Neuronal stem cell (in vitro differentiated cells): Measurements from ENCODE around the gene GTF2F1.
"Not testable (repeated sequence)": the region's sequence is repeated elsewhere in the genome, so short reads cannot be mapped to it uniquely, and the experiment has no call there.

Experiments used
- DNase-seq: peaks from one replicate; pipeline ENCODE4 v3.0.0-alpha.2; 2013; ENCODE audit warnings: low spot score
- H2AFZ ChIP-seq: one replicate; pipeline ENCODE4 v1.6.1; 2013; ENCODE audit warnings: mild to moderate bottlenecking, low read length, inconsistent platforms
- H2AK5ac ChIP-seq: 2 replicates; pipeline ENCODE4 v1.6.1; 2013; ENCODE audit warnings: low read depth, mild to moderate bottlenecking, inconsistent platforms, low read length, moderate library complexity, mixed read lengths
- H2BK120ac ChIP-seq: 2 replicates; pipeline ENCODE4 v1.6.1; 2013; ENCODE audit warnings: low read depth, mild to moderate bottlenecking, inconsistent platforms, low read length, moderate library complexity, mixed read lengths
- H2BK12ac ChIP-seq: one replicate; pipeline ENCODE4 v1.6.1; 2013; ENCODE audit warnings: low read length, inconsistent platforms
- H2BK15ac ChIP-seq: 2 replicates; pipeline ENCODE4 v1.6.1; 2013; ENCODE audit warnings: mild to moderate bottlenecking, low read length, inconsistent platforms, mixed read lengths
- H2BK5ac ChIP-seq: one replicate; pipeline ENCODE4 v1.6.1; 2013; ENCODE audit warnings: inconsistent platforms, mild to moderate bottlenecking, low read length, moderate library complexity
- H3K14ac ChIP-seq: one replicate; pipeline ENCODE4 v1.6.1; 2013; ENCODE audit warnings: low read length, inconsistent platforms
- H3K18ac ChIP-seq: 2 replicates; pipeline ENCODE4 v1.6.1; 2013; ENCODE audit warnings: low read length, inconsistent platforms
- H3K23ac ChIP-seq: 2 replicates; pipeline ENCODE4 v1.6.1; 2013; ENCODE audit warnings: low read depth, mild to moderate bottlenecking, mixed read lengths, low read length, inconsistent platforms; ENCODE audit not compliant: poor library complexity
- H3K27ac ChIP-seq: replicated peaks from 3 replicates; pipeline ENCODE4 v1.5.1; 2013; ENCODE audit warnings: low read length, inconsistent platforms
- H3K27me3 ChIP-seq, 3 experiments: 2 replicates each; pipeline ENCODE4 v1.6.1; 2013; ENCODE audit warnings: low read length in 3 of 3, mild to moderate bottlenecking in 2 of 3, inconsistent platforms in 1 of 3, low read depth in 1 of 3, mixed read lengths in 1 of 3, moderate library complexity in 1 of 3; ENCODE audit not compliant: control insufficient read depth in 3 of 3, insufficient read depth in 3 of 3
- H3K36me3 ChIP-seq, 2 donors: replicated peaks in 1 of 2; 2 replicates each; pipeline ENCODE4 v1.6.1; 2013; ENCODE audit warnings: low read length in 2 of 2; ENCODE audit not compliant: control insufficient read depth in 2 of 2, insufficient read depth in 2 of 2
- H3K4ac ChIP-seq: 2 replicates; pipeline ENCODE4 v1.6.1; 2013; ENCODE audit warnings: inconsistent platforms, mild to moderate bottlenecking, low read length, moderate library complexity
- H3K4me1 ChIP-seq, 2 donors: 1 replicate in 1 of 2; 2 replicates in 1 of 2; pipeline ENCODE4 v1.6.1; 2013; ENCODE audit warnings: low read length in 2 of 2, low read depth in 1 of 2; ENCODE audit not compliant: control insufficient read depth in 2 of 2, insufficient read depth in 1 of 2
- H3K4me2 ChIP-seq: one replicate; pipeline ENCODE4 v1.6.1; 2013; ENCODE audit warnings: mild to moderate bottlenecking, low read length, inconsistent platforms; ENCODE audit not compliant: insufficient read depth, poor library complexity, severe bottlenecking
- H3K4me3 ChIP-seq, 2 donors: 2 replicates each; pipeline ENCODE4 v1.5.1; 2013; ENCODE audit warnings: low read length in 2 of 2, mild to moderate bottlenecking in 2 of 2, inconsistent platforms in 1 of 2, moderate library complexity in 1 of 2
- H3K79me1 ChIP-seq: one replicate; pipeline ENCODE4 v1.6.1; 2013; ENCODE audit warnings: low read depth, mild to moderate bottlenecking, inconsistent platforms, low read length, moderate library complexity
- H3K9ac ChIP-seq: one replicate; pipeline ENCODE4 v1.6.1; 2013; ENCODE audit warnings: mild to moderate bottlenecking, low read depth, low read length, inconsistent platforms; ENCODE audit not compliant: poor library complexity
- H3K9me3 ChIP-seq, 2 donors: replicated peaks in 1 of 2; 2 replicates each; pipeline versions ENCODE3 to v1.6.1; 2013; ENCODE audit warnings: low read length in 2 of 2, mild to moderate bottlenecking in 2 of 2, inconsistent platforms in 1 of 2, low read depth in 1 of 2, mixed read lengths in 1 of 2, moderate library complexity in 1 of 2; ENCODE audit not compliant: control insufficient read depth in 2 of 2, insufficient read depth in 1 of 2
- H4K8ac ChIP-seq: one replicate; pipeline ENCODE4 v1.6.1; 2013; ENCODE audit warnings: low read depth, mild to moderate bottlenecking, inconsistent platforms, low read length, moderate library complexity
- H4K91ac ChIP-seq: one replicate; pipeline ENCODE4 v1.6.1; 2013; ENCODE audit warnings: low read length, low read depth, mild to moderate bottlenecking, inconsistent platforms; ENCODE audit not compliant: poor library complexity
- WGBS, 2 donors: extraction: QIAGEN DNeasy Blood & Tissue Kit; methylation state at CpG; one replicate each; pipeline ENCODE4 v1.1.7; 2013; ENCODE audit warnings: missing lambda C conversion rate in 2 of 2, mixed read lengths in 1 of 2; ENCODE audit not compliant: insufficient read length in 2 of 2, insufficient replicate concordance in 1 of 2; ENCODE audit errors: extremely low coverage in 2 of 2; 5-methylcytosine and 5-hydroxymethylcytosine counted together

Gene GTF2F1

GRCh38 chr19:6350688-6351087 lies 42.3 kb downstream of the GTF2F1 start:
- no peak overlapping the region for H3K27ac ChIP-seq
- H3K27me3 ChIP-seq, result no peaks in the 10 kb centered on the region
- H2AFZ ChIP-seq, result no peak overlapping the region
- H3K14ac ChIP-seq, result no peak overlapping the region
- H3K4ac ChIP-seq, result no peak overlapping the region
- H4K91ac ChIP-seq, result no peak overlapping the region
- DNase-seq, result no peak
- H3K9me3 ChIP-seq, result peaks cover 0 to 4% of the 10 kb centered on the region in 2 donors
- no peaks in the 10 kb centered on the region for H3K79me1 ChIP-seq
- no peak overlapping the region for H3K18ac ChIP-seq
- H4K8ac ChIP-seq, result no peak overlapping the region
- H3K23ac ChIP-seq, result no peak overlapping the region
- no peaks in the 10 kb centered on the region for H3K4me1 ChIP-seq
- H2BK5ac ChIP-seq, result no peak overlapping the region
- no peaks in the 10 kb centered on the region for H3K36me3 ChIP-seq
- H2AK5ac ChIP-seq, result no peak overlapping the region
- H2BK120ac ChIP-seq, result no peak overlapping the region
- no peak overlapping the region for H2BK12ac ChIP-seq
- H3K4me3 ChIP-seq, result no peak overlapping the region
- no CpG with 5 or more reads among the region's 2 CpGs for WGBS, 2 donors
- no peak overlapping the region for H2BK15ac ChIP-seq
- H3K9ac ChIP-seq, result no peak overlapping the region
- H3K4me2 ChIP-seq, result no peak overlapping the region

GRCh38 chr19:6349271-6349670 lies 43.7 kb downstream of the GTF2F1 start:
- not testable (repeated sequence) for DNase-seq, H3K27ac ChIP-seq, H3K9ac ChIP-seq

DNA sequence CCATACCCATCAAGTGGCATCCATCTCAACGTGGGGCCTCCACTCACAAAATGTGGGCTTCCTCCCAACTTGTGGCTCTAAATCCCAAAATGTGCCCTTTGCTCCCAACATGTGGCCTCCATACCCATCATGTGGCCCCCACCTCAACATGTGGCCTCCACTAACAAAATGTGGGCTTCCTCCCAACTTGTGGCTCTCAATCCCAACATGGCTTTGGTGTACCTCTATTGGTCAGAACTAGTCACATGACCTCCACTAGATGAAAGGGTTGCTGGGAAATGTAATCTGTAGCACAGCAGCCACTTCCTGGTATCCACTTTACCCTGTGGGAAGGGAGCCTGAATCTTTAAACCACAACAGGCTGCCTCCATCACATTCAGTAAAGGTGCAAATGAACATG lies 49.5 kb downstream of the GTF2F1 start:
- Histone ChIP-seq H3K4me3 (no peak overlapping the region), H3K27me3 (no peaks in the 10 kb centered on the region), H2BK120ac (no peak overlapping the region), H3K18ac (no peak overlapping the region), H2BK12ac (no peak overlapping the region), H2AK5ac (no peak overlapping the region), H4K8ac (no peak overlapping the region), H3K36me3 (no peaks in the 10 kb centered on the region), H2AFZ (peak overlapping the region; percentile 45), H3K9ac (no peak overlapping the region), H3K14ac (no peak overlapping the region), H3K4me1 (no peaks in the 10 kb centered on the region), H3K23ac (no peak overlapping the region), H3K9me3 (peaks cover 0 to 1% of the 10 kb centered on the region in 2 donors), H2BK5ac (no peak overlapping the region), H2BK15ac (no peak overlapping the region), H3K4ac (no peak overlapping the region), H3K27ac (no peak overlapping the region), H3K79me1 (no peaks in the 10 kb centered on the region), H3K4me2 (no peak overlapping the region), H4K91ac (no peak overlapping the region)
- no CpG with 5 or more reads among the region's 1 CpG for WGBS, 2 donors
- no peak for DNase-seq

More at GRCh38 chr19:6349271-6349670, 43.7 kb downstream of the GTF2F1 start:
- H3K4ac ChIP-seq, H2AK5ac ChIP-seq, H2BK120ac ChIP-seq, H2BK15ac ChIP-seq, H3K9me3 ChIP-seq, H3K36me3 ChIP-seq, H3K14ac ChIP-seq, H3K4me1 ChIP-seq, H3K79me1 ChIP-seq, H3K18ac ChIP-seq, H4K8ac ChIP-seq, H4K91ac ChIP-seq, H2AFZ ChIP-seq, H2BK12ac ChIP-seq, H3K27me3 ChIP-seq, H2BK5ac ChIP-seq, H3K4me3 ChIP-seq, H3K4me2 ChIP-seq, H3K23ac ChIP-seq: not testable (repeated sequence)
- no CpG with 5 or more reads among the region's 2 CpGs for WGBS, 2 donors

DNA sequence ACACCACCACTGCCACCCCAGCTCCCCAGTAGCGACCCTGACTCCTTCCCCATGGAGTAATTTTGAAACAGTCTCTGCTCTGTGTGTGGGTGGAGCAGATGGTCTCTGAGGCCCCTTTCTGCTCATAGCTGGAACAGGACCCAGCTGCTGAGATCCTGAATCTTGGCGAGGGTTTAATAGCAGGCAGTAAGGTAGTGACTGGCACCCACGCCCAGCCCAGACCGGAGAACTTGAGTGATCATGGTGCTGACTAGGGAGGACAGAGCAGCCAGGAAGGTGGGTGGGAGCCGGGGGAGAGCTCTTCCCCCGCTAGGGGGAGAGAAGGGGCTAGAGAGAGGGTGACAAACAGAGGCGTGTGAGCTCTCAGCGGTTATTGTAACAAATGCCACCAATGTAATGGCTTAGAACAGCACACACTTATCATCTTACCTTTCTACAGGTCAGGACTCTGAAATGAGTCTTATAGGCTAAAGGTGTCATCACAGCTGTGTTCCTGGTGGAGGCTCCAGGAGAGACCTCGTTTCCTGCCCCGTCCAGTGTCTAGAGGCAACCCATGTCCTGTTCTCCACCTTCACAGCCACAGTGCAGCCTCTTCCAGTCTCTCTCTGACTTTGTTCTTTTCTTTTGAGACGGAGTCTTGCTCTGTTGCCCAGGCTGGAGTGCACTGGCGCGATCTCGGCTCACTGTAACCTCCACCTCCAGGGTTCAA lies 52.3 kb downstream of the GTF2F1 start:
- Histone ChIP-seq H3K18ac (no peak overlapping the region), H2BK120ac (no peak overlapping the region), H3K23ac (no peak overlapping the region), H3K27ac (no peak overlapping the region), H2AK5ac (no peak overlapping the region), H3K27me3 (no peaks in the 10 kb centered on the region), H3K14ac (peak overlapping the region; percentile 38), H3K79me1 (no peaks in the 10 kb centered on the region), H3K4me2 (no peak overlapping the region), H2BK15ac (no peak overlapping the region), H3K4me3 (no peak overlapping the region), H2BK12ac (no peak overlapping the region), H3K4me1 (no peaks in the 10 kb centered on the region), H3K9me3 (no peaks in the 10 kb centered on the region), H3K4ac (no peak overlapping the region), H4K91ac (peak overlapping the region; percentile 85), H3K36me3 (no peaks in the 10 kb centered on the region), H4K8ac (no peak overlapping the region), H2BK5ac (no peak overlapping the region), H2AFZ (peak overlapping the region; percentile 64), H3K9ac (no peak overlapping the region)
- no peak for DNase-seq
- WGBS, 2 donors, result no CpG with 5 or more reads among the region's 14 CpGs
